ENCODE data around the gene GAS2L2.

Gene GAS2L2

GRCh38 chr17:35797370-35797769, 44.3 kb upstream of the GAS2L2 start:
- ATAC-seq = no peak
- TF ChIP-seq ZFP30 (CRISPR knock-in tag; IDR thresholded peaks at IDR 0.05) (no peak), POU6F1 (CRISPR knock-in tag; IDR thresholded peaks at IDR 0.05; ENCODE audit: borderline replicate concordance, low read depth) (no peak), ZNF8 (CRISPR knock-in tag; IDR thresholded peaks at IDR 0.05) (no peak), CSDC2 (CRISPR knock-in tag; IDR thresholded peaks at IDR 0.05) (no peak), ESRRG (CRISPR knock-in tag; IDR thresholded peaks at IDR 0.05) (no peak), TCF4 (CRISPR knock-in tag; IDR thresholded peaks at IDR 0.05; ENCODE audit: borderline replicate concordance) (no peak), CREB5 (CRISPR knock-in tag; IDR thresholded peaks at IDR 0.05; ENCODE audit: low read depth) (no peak), PPARA (CRISPR knock-in tag; IDR thresholded peaks at IDR 0.05; ENCODE audit: borderline replicate concordance) (no peak), ISL1 (CRISPR knock-in tag; IDR thresholded peaks at IDR 0.05) (no peak), CSRNP3 (CRISPR knock-in tag; IDR thresholded peaks at IDR 0.05) (no peak), OSR1 (CRISPR knock-in tag; IDR thresholded peaks at IDR 0.05) (no peak), SNAI2 (CRISPR knock-in tag; IDR thresholded peaks at IDR 0.05) (no peak), ZNF70 (CRISPR knock-in tag; IDR thresholded peaks at IDR 0.05) (no peak), ZNF565 (CRISPR knock-in tag; conservative IDR thresholded peaks at IDR 0.05; ENCODE audit: low read depth) (no peak), ZC3H10 (CRISPR knock-in tag; IDR thresholded peaks at IDR 0.05) (no peak)

GRCh38 chr17:35796942-35797341, 43.9 kb upstream of the GAS2L2 start:
- no peak for TF ChIP-seq SNAI2 (CRISPR knock-in tag; IDR thresholded peaks at IDR 0.05)
- no peak for TF ChIP-seq ZFP3 (CRISPR knock-in tag; IDR thresholded peaks at IDR 0.05)
- TF ChIP-seq TSHZ2 (CRISPR knock-in tag; IDR thresholded peaks at IDR 0.05) = no peak
- no peak for TF ChIP-seq CREB5 (CRISPR knock-in tag; IDR thresholded peaks at IDR 0.05; ENCODE audit: low read depth)
- no peak for TF ChIP-seq ZC3H10 (CRISPR knock-in tag; IDR thresholded peaks at IDR 0.05)
- no peak for TF ChIP-seq ZNF8 (CRISPR knock-in tag; IDR thresholded peaks at IDR 0.05)
- no peak for TF ChIP-seq TOX (CRISPR knock-in tag; IDR thresholded peaks at IDR 0.05; ENCODE audit: borderline replicate concordance)
- no peak for TF ChIP-seq ISL1 (CRISPR knock-in tag; IDR thresholded peaks at IDR 0.05)
- no peak for TF ChIP-seq ZFP30 (CRISPR knock-in tag; IDR thresholded peaks at IDR 0.05)
- no peak for TF ChIP-seq PATZ1 (CRISPR knock-in tag; IDR thresholded peaks at IDR 0.05; ENCODE audit: borderline replicate concordance)
- no peak for TF ChIP-seq ZNF70 (CRISPR knock-in tag; IDR thresholded peaks at IDR 0.05)

GRCh38 chr17:35795871-35796265, 42.8 kb upstream of the GAS2L2 start:
- TF ChIP-seq ARNTL (CRISPR knock-in tag; IDR thresholded peaks at IDR 0.05; ENCODE audit: borderline replicate concordance, low read depth) = no peak
- no peak for ATAC-seq

More at GRCh38 chr17:35796942-35797341, 43.9 kb upstream of the GAS2L2 start:
- ATAC-seq = no peak
